Osteoblast (primary cell): ENCODE measurements around the gene HPCAL1. TPM values are rescaled to one million over a fixed set of nuclear protein-coding genes. Genes with fewer than 3 reads are reported as not detected.

Experiments used
- DNase-seq: peaks from one replicate; pipeline ENCODE4 v3.0.0; 2011; ENCODE audit warnings: low spot score, mixed read lengths; ENCODE audit not compliant: insufficient read length; ENCODE audit errors: missing footprints
- H2AFZ ChIP-seq: 2 replicates; pipeline ENCODE4 v1.6.0; 2011; ENCODE audit warnings: mild to moderate bottlenecking, low read length
- H3K27ac ChIP-seq: 2 replicates; pipeline ENCODE4 v1.5.1; 2011; ENCODE audit warnings: mild to moderate bottlenecking, low read depth, low read length, moderate library complexity
- H3K27me3 ChIP-seq: 2 replicates; pipeline ENCODE4 v1.6.0; 2012; ENCODE audit warnings: mild to moderate bottlenecking, control low read depth, inconsistent platforms, low read length, moderate library complexity; ENCODE audit not compliant: insufficient read depth
- H3K36me3 ChIP-seq: 2 replicates; pipeline ENCODE4 v1.5.1; 2011; ENCODE audit warnings: mild to moderate bottlenecking, low read length, control low read depth, moderate library complexity; ENCODE audit not compliant: insufficient read depth
- H3K4me1 ChIP-seq: 2 replicates; pipeline ENCODE4 v1.5.1; 2011; ENCODE audit warnings: mild to moderate bottlenecking, low read length, control low read depth, moderate library complexity; ENCODE audit not compliant: insufficient read depth
- H3K4me2 ChIP-seq: 2 replicates; pipeline ENCODE4 v1.6.0; 2011; ENCODE audit warnings: mild to moderate bottlenecking, low read length; ENCODE audit not compliant: insufficient read depth
- H3K4me3 ChIP-seq: fragments of 200-600 bp; sonication (generic); 3 replicates; pipeline ENCODE4 v1.5.1; 2012; ENCODE audit warnings: mild to moderate bottlenecking, low read length, inconsistent platforms; ENCODE audit not compliant: insufficient read depth
- H3K79me2 ChIP-seq: 2 replicates; pipeline ENCODE4 v1.6.0; 2012; ENCODE audit warnings: mild to moderate bottlenecking, low read length, control low read depth, inconsistent platforms; ENCODE audit not compliant: insufficient read depth
- H3K9me3 ChIP-seq: 2 replicates; pipeline ENCODE4 v1.5.1; 2011; ENCODE audit warnings: low read depth, low read length, control low read depth
- H4K20me1 ChIP-seq: 2 replicates; pipeline ENCODE4 v1.6.0; 2012; ENCODE audit warnings: mild to moderate bottlenecking, low read length, control low read depth; ENCODE audit not compliant: insufficient read depth
- total RNA-seq: library from RNA; depleted of rRNA; stranded (reverse); fragments of >200 nt; gene quantifications from 2 replicates; pipeline ENCODE4 v1.2.3, GENCODE V29; 2012
- TF ChIP-seq, protein P1 (sequence below): IDR thresholded peaks from 2 replicates; pipeline ENCODE4 v1.5.1; 2011; ENCODE audit warnings: mild to moderate bottlenecking, low read depth, low read length, moderate library complexity; ENCODE audit errors: extremely low read depth

Gene HPCAL1
- total RNA-seq, 1 donor: 57.2 TPM

GRCh38 chr2:10357193-10358169, 54.8 kb downstream of the HPCAL1 start:
- Histone ChIP-seq H3K4me3 (no peak overlapping the region), H3K36me3 (peaks cover 5% of the 10 kb centered on the region), H2AFZ (no peak overlapping the region), H3K27me3 (no peaks in the 10 kb centered on the region), H3K9me3 (no peaks in the 10 kb centered on the region), H3K4me2 (no peak overlapping the region), H3K4me1 (no peaks in the 10 kb centered on the region), H3K27ac (no peak overlapping the region), H3K79me2 (peaks cover 97% of the 10 kb centered on the region), H4K20me1 (peaks cover 31% of the 10 kb centered on the region)
- TF ChIP-seq, protein P1, sequence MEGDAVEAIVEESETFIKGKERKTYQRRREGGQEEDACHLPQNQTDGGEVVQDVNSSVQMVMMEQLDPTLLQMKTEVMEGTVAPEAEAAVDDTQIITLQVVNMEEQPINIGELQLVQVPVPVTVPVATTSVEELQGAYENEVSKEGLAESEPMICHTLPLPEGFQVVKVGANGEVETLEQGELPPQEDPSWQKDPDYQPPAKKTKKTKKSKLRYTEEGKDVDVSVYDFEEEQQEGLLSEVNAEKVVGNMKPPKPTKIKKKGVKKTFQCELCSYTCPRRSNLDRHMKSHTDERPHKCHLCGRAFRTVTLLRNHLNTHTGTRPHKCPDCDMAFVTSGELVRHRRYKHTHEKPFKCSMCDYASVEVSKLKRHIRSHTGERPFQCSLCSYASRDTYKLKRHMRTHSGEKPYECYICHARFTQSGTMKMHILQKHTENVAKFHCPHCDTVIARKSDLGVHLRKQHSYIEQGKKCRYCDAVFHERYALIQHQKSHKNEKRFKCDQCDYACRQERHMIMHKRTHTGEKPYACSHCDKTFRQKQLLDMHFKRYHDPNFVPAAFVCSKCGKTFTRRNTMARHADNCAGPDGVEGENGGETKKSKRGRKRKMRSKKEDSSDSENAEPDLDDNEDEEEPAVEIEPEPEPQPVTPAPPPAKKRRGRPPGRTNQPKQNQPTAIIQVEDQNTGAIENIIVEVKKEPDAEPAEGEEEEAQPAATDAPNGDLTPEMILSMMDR: no peak
- peak; percentile 88 for DNase-seq

DNA sequence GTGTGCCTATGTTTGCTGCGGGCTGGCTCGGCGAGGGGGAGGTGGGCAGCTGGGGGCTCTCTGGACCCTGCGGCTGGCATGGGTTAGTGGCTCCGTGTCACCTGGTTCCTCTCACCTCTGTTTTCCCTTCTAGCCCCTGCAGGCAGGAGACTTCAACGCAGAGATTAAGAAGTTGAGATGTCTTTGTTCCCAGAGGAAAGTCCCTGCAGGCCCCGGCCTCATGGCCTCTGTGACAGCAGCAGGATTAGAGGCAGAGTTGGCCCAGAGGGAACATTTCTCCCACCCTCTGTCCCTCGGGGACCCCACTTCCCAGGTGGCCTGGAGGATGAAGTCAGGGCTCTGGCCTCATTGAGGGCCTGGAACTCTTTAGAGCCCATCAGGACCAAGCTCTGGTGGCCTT, 56.5 kb downstream of the HPCAL1 start:
- Histone ChIP-seq H3K27me3 (no peaks in the 10 kb centered on the region), H3K4me2 (no peak overlapping the region), H3K9me3 (no peaks in the 10 kb centered on the region), H4K20me1 (peaks cover 35% of the 10 kb centered on the region), H3K79me2 (peaks cover 97% of the 10 kb centered on the region), H3K36me3 (peaks cover 7% of the 10 kb centered on the region), H3K4me1 (no peaks in the 10 kb centered on the region), H2AFZ (no peak overlapping the region), H3K4me3 (no peak overlapping the region), H3K27ac (no peak overlapping the region)
- DNase-seq: peak; percentile 29
- TF ChIP-seq, protein P1: no peak

GRCh38 chr2:10359731-10360329, 57.1 kb downstream of the HPCAL1 start:
- Histone ChIP-seq H3K9me3 (no peaks in the 10 kb centered on the region), H3K4me1 (no peaks in the 10 kb centered on the region), H3K36me3 (peaks cover 6% of the 10 kb centered on the region), H3K27ac (no peak overlapping the region), H4K20me1 (peaks cover 38% of the 10 kb centered on the region), H3K4me2 (no peak overlapping the region), H2AFZ (no peak overlapping the region), H3K79me2 (peaks cover 97% of the 10 kb centered on the region), H3K4me3 (no peak overlapping the region), H3K27me3 (no peaks in the 10 kb centered on the region)
- DNase-seq: peak; percentile 73
- TF ChIP-seq, protein P1: no peak

- no peak overlapping the region for H3K27ac ChIP-seq
- peaks cover 42% of the 10 kb centered on the region for H4K20me1 ChIP-seq
- H3K9me3 ChIP-seq: no peaks in the 10 kb centered on the region
- no peak for DNase-seq
- H3K4me3 ChIP-seq: no peak overlapping the region
- H3K27me3 ChIP-seq: no peaks in the 10 kb centered on the region
- no peaks in the 10 kb centered on the region for H3K4me1 ChIP-seq
- H2AFZ ChIP-seq: no peak overlapping the region
- peaks cover 100% of the 10 kb centered on the region for H3K79me2 ChIP-seq
- TF ChIP-seq, protein P1: no peak
- H3K36me3 ChIP-seq: peaks cover 6% of the 10 kb centered on the region
- H3K4me2 ChIP-seq: no peak overlapping the region
Observed at GRCh38 chr2:10360460-10360849, 57.8 kb downstream of the HPCAL1 start.
